Stimulated activated memory B cell treated with anti-CD40 and anti-IgM and Interleukin-4, amounts not matched to agents 10 μg/mL and 1 μg/mL and 100 μg/mL, for 72 hours (primary cell): Measurements from ENCODE around the gene AP2A1.
A peak's percentile ranks its signal among the peaks of the same experiment; 100 is the strongest.
"Not testable (repeated sequence)": the region's sequence is repeated elsewhere in the genome, so short reads cannot be mapped to it uniquely, and the experiment has no call there.

Experiments used
- ATAC-seq: fragments of 150-1000 bp; cut with Tn5 transposase; 2 replicates; pipeline ENCODE4 v1.10.0; 2021
- H3K27ac Mint-ChIP-seq: one replicate; pipeline ENCODE4 v1.8.0; 2022; ENCODE audit warnings: mild to moderate bottlenecking, mixed read lengths
- H3K27me3 Mint-ChIP-seq: one replicate; pipeline ENCODE4 v1.8.0; 2022; ENCODE audit warnings: mixed read lengths
- H3K36me3 Mint-ChIP-seq: one replicate; pipeline ENCODE4 v1.8.0; 2022; ENCODE audit warnings: mixed read lengths
- H3K4me1 Mint-ChIP-seq: one replicate; pipeline ENCODE4 v1.8.0; 2022; ENCODE audit warnings: mixed read lengths
- H3K4me3 Mint-ChIP-seq: one replicate; pipeline ENCODE4 v1.8.0; 2022; ENCODE audit warnings: mild to moderate bottlenecking, moderate library complexity, mixed read lengths
- H3K9me3 Mint-ChIP-seq: one replicate; pipeline ENCODE4 v1.8.0; 2022; ENCODE audit warnings: mixed read lengths

AP2A1 gene

GRCh38 chr19:49809941-49810389 lies 43.2 kb downstream of the AP2A1 start:
- Mint-ChIP-seq H3K27ac (peak overlapping the region; percentile 42), H3K4me3 (peak overlapping the region; percentile 84), H3K9me3 (no peaks in the 10 kb centered on the region), H3K4me1 (peaks cover 63% of the 10 kb centered on the region), H3K27me3 (no peaks in the 10 kb centered on the region), H3K36me3 (peaks cover 7% of the 10 kb centered on the region)
- no peak for ATAC-seq

GRCh38 chr19:49811328-49811727 lies 44.5 kb downstream of the AP2A1 start:
- H3K36me3 Mint-ChIP-seq, result peaks cover 3% of the 10 kb centered on the region
- ATAC-seq, result no peak
- H3K4me3 Mint-ChIP-seq, result no peak overlapping the region
- peaks cover 59% of the 10 kb centered on the region for H3K4me1 Mint-ChIP-seq
- H3K27ac Mint-ChIP-seq, result peak overlapping the region; percentile 88
- H3K27me3 Mint-ChIP-seq, result no peaks in the 10 kb centered on the region
- H3K9me3 Mint-ChIP-seq, result no peaks in the 10 kb centered on the region

- peak overlapping the region; percentile 88 for H3K27ac Mint-ChIP-seq
- H3K4me1 Mint-ChIP-seq, result peaks cover 55% of the 10 kb centered on the region
- no peaks in the 10 kb centered on the region for H3K27me3 Mint-ChIP-seq
- peak overlapping the region; percentile 91 for H3K4me3 Mint-ChIP-seq
- no peaks in the 10 kb centered on the region for H3K36me3 Mint-ChIP-seq
- ATAC-seq, result no peak
- H3K9me3 Mint-ChIP-seq, result no peaks in the 10 kb centered on the region
These were observed 45.7 kb downstream of the AP2A1 start for GRCh38 chr19:49812452-49812996.

GRCh38 chr19:49812997-49813861 lies 46.4 kb downstream of the AP2A1 start, which contains the start of gene FUZ:
TSS of gene FUZ (minus strand) at chr19:49813292. CDS start at chr19:49813106, 186 bp downstream.
- Mint-ChIP-seq H3K4me3 (peak within 1 kb of the TSS; percentile 91), H3K4me1 (peaks cover 49% of the 10 kb centered on the region)

GRCh38 chr19:49814010-49814409 lies 47.2 kb downstream of the AP2A1 start:
- H3K27me3 Mint-ChIP-seq, result no peaks in the 10 kb centered on the region
- no peaks in the 10 kb centered on the region for H3K9me3 Mint-ChIP-seq
- ATAC-seq, result no peak
- peak overlapping the region; percentile 56 for H3K4me3 Mint-ChIP-seq
- no peaks in the 10 kb centered on the region for H3K36me3 Mint-ChIP-seq
- H3K4me1 Mint-ChIP-seq, result peaks cover 49% of the 10 kb centered on the region
- H3K27ac Mint-ChIP-seq, result peak overlapping the region; percentile 88

More at GRCh38 chr19:49812997-49813861, 46.4 kb downstream of the AP2A1 start, which contains the start of gene FUZ:
- peak within 1 kb of the TSS; percentile 88 for H3K27ac Mint-ChIP-seq
- H3K36me3 Mint-ChIP-seq, result no peaks in the 10 kb centered on the region
- no peaks in the 10 kb centered on the region for H3K27me3 Mint-ChIP-seq
- no peaks in the 10 kb centered on the region for H3K9me3 Mint-ChIP-seq
- peak; percentile 87 for ATAC-seq

GRCh38 chr19:49816590-49816989 lies 49.8 kb downstream of the AP2A1 start:
- Mint-ChIP-seq H3K4me3 (no peak overlapping the region), H3K9me3 (no peaks in the 10 kb centered on the region), H3K27me3 (no peaks in the 10 kb centered on the region), H3K4me1 (peaks cover 49% of the 10 kb centered on the region), H3K36me3 (no peaks in the 10 kb centered on the region), H3K27ac (peak overlapping the region; percentile 91)
- ATAC-seq, result no peak

GRCh38 chr19:49817964-49818648 lies 51.3 kb downstream of the AP2A1 start, which contains the start of gene MED25:
TSS of gene MED25 (plus strand) at chr19:49818289. CDS start at chr19:49818342, 53 bp downstream.
- peaks cover 39% of the 10 kb centered on the region for H3K4me1 Mint-ChIP-seq
- peak within 1 kb of the TSS; percentile 96 for H3K4me3 Mint-ChIP-seq
- ATAC-seq, result peak; percentile 87
- H3K9me3 Mint-ChIP-seq, result no peaks in the 10 kb centered on the region
- peaks cover 3% of the 10 kb centered on the region for H3K36me3 Mint-ChIP-seq
- no peaks in the 10 kb centered on the region for H3K27me3 Mint-ChIP-seq
- peak within 1 kb of the TSS; percentile 91 for H3K27ac Mint-ChIP-seq

GRCh38 chr19:49818649-49819370 lies 52.0 kb downstream of the AP2A1 start:
- H3K36me3 Mint-ChIP-seq, result peaks cover 8% of the 10 kb centered on the region
- H3K4me1 Mint-ChIP-seq, result peaks cover 44% of the 10 kb centered on the region
- no peaks in the 10 kb centered on the region for H3K27me3 Mint-ChIP-seq
- peak overlapping the region; percentile 96 for H3K4me3 Mint-ChIP-seq
- H3K9me3 Mint-ChIP-seq, result no peaks in the 10 kb centered on the region
- no peak for ATAC-seq
- H3K27ac Mint-ChIP-seq, result peak overlapping the region; percentile 91

GRCh38 chr19:49819452-49820115 lies 52.8 kb downstream of the AP2A1 start:
- Mint-ChIP-seq H3K27ac (peak overlapping the region; percentile 91), H3K4me1 (peaks cover 45% of the 10 kb centered on the region), H3K4me3 (peak overlapping the region; percentile 96)
- not testable (repeated sequence) for ATAC-seq, H3K9me3 Mint-ChIP-seq, H3K27me3 Mint-ChIP-seq, H3K36me3 Mint-ChIP-seq

- no peaks in the 10 kb centered on the region for H3K27me3 Mint-ChIP-seq
- no peaks in the 10 kb centered on the region for H3K9me3 Mint-ChIP-seq
- no peak overlapping the region for H3K4me3 Mint-ChIP-seq
- H3K27ac Mint-ChIP-seq, result no peak overlapping the region
- peaks cover 44% of the 10 kb centered on the region for H3K4me1 Mint-ChIP-seq
- H3K36me3 Mint-ChIP-seq, result peaks cover 8% of the 10 kb centered on the region
- ATAC-seq, result no peak
These were observed 53.3 kb downstream of the AP2A1 start for GRCh38 chr19:49820125-49820524.

GRCh38 chr19:49823472-49823871 lies 56.7 kb downstream of the AP2A1 start:
- peak; percentile 82 for ATAC-seq
- H3K9me3 Mint-ChIP-seq, result no peaks in the 10 kb centered on the region
- peak overlapping the region; percentile 59 for H3K27ac Mint-ChIP-seq
- peak overlapping the region; percentile 32 for H3K4me3 Mint-ChIP-seq
- H3K27me3 Mint-ChIP-seq, result no peaks in the 10 kb centered on the region
- peaks cover 25% of the 10 kb centered on the region for H3K36me3 Mint-ChIP-seq
- peaks cover 53% of the 10 kb centered on the region for H3K4me1 Mint-ChIP-seq

GRCh38 chr19:49824662-49825061 lies 57.9 kb downstream of the AP2A1 start:
- Mint-ChIP-seq H3K36me3 (peaks cover 31% of the 10 kb centered on the region), H3K4me1 (peaks cover 52% of the 10 kb centered on the region), H3K9me3 (no peaks in the 10 kb centered on the region), H3K27me3 (no peaks in the 10 kb centered on the region), H3K4me3 (no peak overlapping the region), H3K27ac (peak overlapping the region; percentile 59)
- no peak for ATAC-seq

GRCh38 chr19:49827034-49827433 lies 60.2 kb downstream of the AP2A1 start:
- no peak overlapping the region for H3K4me3 Mint-ChIP-seq
- peaks cover 39% of the 10 kb centered on the region for H3K36me3 Mint-ChIP-seq
- H3K4me1 Mint-ChIP-seq, result peaks cover 47% of the 10 kb centered on the region

GRCh38 chr19:49829200-49829599 lies 62.4 kb downstream of the AP2A1 start:
- Mint-ChIP-seq H3K36me3 (peaks cover 40% of the 10 kb centered on the region), H3K4me3 (no peak overlapping the region), H3K9me3 (no peaks in the 10 kb centered on the region), H3K4me1 (peaks cover 33% of the 10 kb centered on the region), H3K27me3 (no peaks in the 10 kb centered on the region), H3K27ac (no peak overlapping the region)
- ATAC-seq, result no peak

More at GRCh38 chr19:49827034-49827433, 60.2 kb downstream of the AP2A1 start:
- H3K9me3 Mint-ChIP-seq, result no peaks in the 10 kb centered on the region
- no peak for ATAC-seq
- H3K27ac Mint-ChIP-seq, result no peak overlapping the region
- H3K27me3 Mint-ChIP-seq, result no peaks in the 10 kb centered on the region
